Mesothelial cell of epicardium (in vitro differentiated cells): ENCODE results near the gene FGGY. TPM values are rescaled to one million over a fixed set of nuclear protein-coding genes. Genes with fewer than 3 reads are reported as not detected.

Source experiments
- DNase-seq, 2 experiments: peaks; one replicate each; pipeline ENCODE4 v3.0.0; 2021; ENCODE audit warnings: low spot score in 2 of 2; ENCODE audit not compliant: unreplicated experiment in 2 of 2
- H3K27ac Mint-ChIP-seq: 2 replicates; pipeline ENCODE4 v1.8.0; 2021; ENCODE audit warnings: mixed read lengths
- H3K27me3 Mint-ChIP-seq: 2 replicates; pipeline ENCODE4 v1.8.0; 2021; ENCODE audit warnings: low read depth, mixed read lengths
- H3K36me3 Mint-ChIP-seq: 2 replicates; pipeline ENCODE4 v1.8.0; 2021; ENCODE audit warnings: mixed read lengths
- H3K4me1 Mint-ChIP-seq: 2 replicates; pipeline ENCODE4 v1.8.0; 2021; ENCODE audit warnings: mixed read lengths
- H3K4me3 Mint-ChIP-seq: 2 replicates; pipeline ENCODE4 v1.8.0; 2021; ENCODE audit warnings: mild to moderate bottlenecking, moderate library complexity, mixed read lengths
- H3K9me3 Mint-ChIP-seq: 2 replicates; pipeline ENCODE4 v1.8.0; 2021; ENCODE audit warnings: mixed read lengths
- total RNA-seq: library from RNA; stranded (reverse); gene quantifications from 3 replicates; pipeline ENCODE4 v1.2.1, GENCODE V29; 2021
- TF ChIP-seq, protein P1 (sequence below): fragments of 200-600 bp; sonication (generic); IDR thresholded peaks from one replicate; pipeline ENCODE4 v1.5.0; 2021; ENCODE audit warnings: antibody characterized with exemption; ENCODE audit not compliant: unreplicated experiment

Gene FGGY
- total RNA-seq, 1 donor from 2014 or later: 21.8 TPM

DNA sequence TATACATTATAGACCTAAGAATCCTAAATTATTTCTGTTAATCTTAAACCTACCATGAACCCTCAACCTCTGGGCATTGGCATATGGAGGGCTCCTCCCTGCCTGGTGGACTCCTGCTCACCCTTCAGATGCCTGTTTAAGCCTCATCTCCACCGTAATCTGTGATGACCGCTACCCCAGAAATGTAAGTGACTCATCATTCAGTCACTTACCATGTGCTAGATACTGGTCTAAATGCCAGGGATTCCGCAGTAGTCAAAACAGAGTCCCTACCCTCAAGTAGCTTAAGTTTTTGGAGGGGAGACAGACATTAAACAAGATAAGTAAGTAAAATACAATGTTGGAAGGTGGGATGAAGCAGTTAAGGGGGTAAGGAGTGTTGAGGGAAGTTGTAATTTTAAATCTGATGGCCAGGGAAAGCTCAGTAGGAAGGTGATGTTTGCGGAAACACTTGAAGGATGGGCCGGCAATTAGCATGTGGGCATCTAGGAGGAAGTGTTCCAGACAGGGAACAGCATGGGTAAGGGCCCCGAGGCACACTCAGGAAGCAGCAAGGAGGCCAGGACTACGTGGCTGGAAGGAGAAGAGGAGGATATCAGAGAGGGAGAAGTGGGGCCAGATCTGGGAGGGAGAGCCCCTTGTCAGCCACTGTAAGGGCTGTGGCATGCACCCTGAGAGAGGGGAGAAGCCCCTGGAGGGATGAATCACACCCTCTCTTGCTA, 376.1 kb downstream of the FGGY start:
- H3K4me3 Mint-ChIP-seq: no peak overlapping the region
- peak overlapping the region; percentile 98 for H3K27ac Mint-ChIP-seq
- peaks cover 72% of the 10 kb centered on the region for H3K4me1 Mint-ChIP-seq

DNA sequence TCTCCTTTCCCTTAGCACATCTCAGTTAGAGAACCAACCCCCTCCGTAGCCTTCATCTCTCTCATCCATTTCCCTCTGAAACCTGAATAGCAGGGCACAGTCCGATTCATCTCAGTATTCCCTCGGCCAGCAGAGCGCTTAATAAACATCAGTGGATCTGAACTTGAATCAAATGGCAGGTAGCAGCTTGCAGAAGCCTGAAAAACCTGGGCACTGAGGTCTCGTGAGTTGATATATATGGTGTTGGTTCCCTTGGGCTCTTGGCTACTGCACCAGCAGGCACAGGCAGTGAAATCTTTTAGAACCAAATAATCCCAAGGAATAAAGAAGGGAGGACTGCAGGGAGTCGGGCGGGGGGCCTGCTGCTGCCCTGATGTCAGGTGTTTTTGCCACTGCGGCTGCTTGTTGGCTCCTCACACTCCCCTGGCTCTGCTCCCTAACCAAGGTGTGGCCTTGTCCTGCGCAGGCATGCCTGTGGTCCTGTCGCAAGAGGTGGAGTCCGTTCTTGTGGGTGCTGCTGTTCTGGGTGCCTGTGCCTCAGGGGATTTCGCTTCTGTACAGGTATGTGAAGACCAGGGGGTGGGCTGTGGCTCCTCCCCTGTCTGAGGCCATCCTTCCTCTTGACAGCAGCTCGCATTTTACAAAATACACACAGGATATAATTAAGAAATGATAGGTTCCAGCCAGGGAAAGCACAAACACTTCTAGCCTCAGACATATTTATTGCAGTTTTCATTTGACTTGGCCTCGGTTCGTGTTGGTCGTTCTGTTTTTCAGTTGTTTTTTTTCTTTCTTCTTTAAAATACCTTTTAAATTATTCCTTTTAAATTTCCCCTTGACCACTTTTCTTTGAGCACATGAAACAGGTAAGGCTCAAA, 376.9 kb downstream of the FGGY start:
- H3K27ac Mint-ChIP-seq: peak overlapping the region; percentile 98
- H3K27me3 Mint-ChIP-seq: no peaks in the 10 kb centered on the region
- H3K36me3 Mint-ChIP-seq: no peaks in the 10 kb centered on the region
- H3K9me3 Mint-ChIP-seq: no peaks in the 10 kb centered on the region
- DNase-seq: peak in 1 of 2 experiments; percentile 58
- TF ChIP-seq, protein P1, sequence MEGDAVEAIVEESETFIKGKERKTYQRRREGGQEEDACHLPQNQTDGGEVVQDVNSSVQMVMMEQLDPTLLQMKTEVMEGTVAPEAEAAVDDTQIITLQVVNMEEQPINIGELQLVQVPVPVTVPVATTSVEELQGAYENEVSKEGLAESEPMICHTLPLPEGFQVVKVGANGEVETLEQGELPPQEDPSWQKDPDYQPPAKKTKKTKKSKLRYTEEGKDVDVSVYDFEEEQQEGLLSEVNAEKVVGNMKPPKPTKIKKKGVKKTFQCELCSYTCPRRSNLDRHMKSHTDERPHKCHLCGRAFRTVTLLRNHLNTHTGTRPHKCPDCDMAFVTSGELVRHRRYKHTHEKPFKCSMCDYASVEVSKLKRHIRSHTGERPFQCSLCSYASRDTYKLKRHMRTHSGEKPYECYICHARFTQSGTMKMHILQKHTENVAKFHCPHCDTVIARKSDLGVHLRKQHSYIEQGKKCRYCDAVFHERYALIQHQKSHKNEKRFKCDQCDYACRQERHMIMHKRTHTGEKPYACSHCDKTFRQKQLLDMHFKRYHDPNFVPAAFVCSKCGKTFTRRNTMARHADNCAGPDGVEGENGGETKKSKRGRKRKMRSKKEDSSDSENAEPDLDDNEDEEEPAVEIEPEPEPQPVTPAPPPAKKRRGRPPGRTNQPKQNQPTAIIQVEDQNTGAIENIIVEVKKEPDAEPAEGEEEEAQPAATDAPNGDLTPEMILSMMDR: no peak
- peaks cover 78% of the 10 kb centered on the region for H3K4me1 Mint-ChIP-seq
- H3K4me3 Mint-ChIP-seq: peak overlapping the region; percentile 1

More for the DNA sequence above, 376.1 kb downstream of the FGGY start:
- Mint-ChIP-seq H3K9me3 (no peaks in the 10 kb centered on the region), H3K27me3 (no peaks in the 10 kb centered on the region), H3K36me3 (no peaks in the 10 kb centered on the region)
- TF ChIP-seq, protein P1: no peak
- DNase-seq: no peak

DNA sequence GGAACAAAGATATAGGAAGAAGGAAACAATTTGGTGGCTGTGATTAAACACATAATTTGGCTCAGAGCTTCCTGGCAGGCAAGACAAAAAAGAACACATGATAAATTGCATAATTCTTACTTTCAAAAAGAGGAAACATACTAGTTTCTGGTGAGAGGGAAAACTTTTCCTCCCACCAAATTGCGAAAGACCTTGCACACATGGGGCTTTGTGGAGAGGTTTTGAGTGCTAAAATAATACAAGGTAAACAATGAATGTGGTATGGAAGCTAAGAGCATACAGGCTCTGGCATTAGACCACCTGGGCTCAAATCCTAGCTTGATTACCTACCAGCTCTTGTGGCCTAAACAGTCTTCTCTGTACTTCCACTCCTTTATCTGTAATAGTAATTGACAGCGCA, 377.7 kb downstream of the FGGY start:
- H3K4me3 Mint-ChIP-seq: peak overlapping the region; percentile 1
- H3K27me3 Mint-ChIP-seq: no peaks in the 10 kb centered on the region
- TF ChIP-seq, protein P1: no peak
- H3K27ac Mint-ChIP-seq: peak overlapping the region; percentile 98
- H3K36me3 Mint-ChIP-seq: no peaks in the 10 kb centered on the region
- DNase-seq: no peak
- H3K4me1 Mint-ChIP-seq: peaks cover 76% of the 10 kb centered on the region
- no peaks in the 10 kb centered on the region for H3K9me3 Mint-ChIP-seq

DNA sequence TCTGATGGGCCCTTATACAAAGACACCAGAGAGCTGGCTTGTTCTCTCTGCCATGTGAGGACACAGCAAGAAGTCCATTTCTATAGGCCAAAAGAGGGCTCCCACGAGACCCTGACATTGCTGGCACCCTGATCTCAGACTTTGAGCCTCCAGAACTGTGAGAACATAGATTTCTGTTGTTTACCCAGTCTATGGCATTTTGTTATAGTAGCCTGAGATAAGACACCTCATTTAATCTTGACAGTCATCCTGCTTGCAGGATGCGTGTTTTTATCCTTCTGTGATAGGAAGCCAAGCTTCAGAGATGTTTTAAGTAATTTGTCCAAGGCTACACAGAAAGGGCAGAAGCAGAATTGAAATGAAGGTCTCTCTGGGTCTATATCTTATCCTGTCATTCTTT, 379.0 kb downstream of the FGGY start:
- H3K4me3 Mint-ChIP-seq: no peak overlapping the region
- no peaks in the 10 kb centered on the region for H3K27me3 Mint-ChIP-seq
- H3K4me1 Mint-ChIP-seq: peaks cover 74% of the 10 kb centered on the region
- no peaks in the 10 kb centered on the region for H3K9me3 Mint-ChIP-seq
- no peaks in the 10 kb centered on the region for H3K36me3 Mint-ChIP-seq
- DNase-seq: no peak
- peak overlapping the region; percentile 98 for H3K27ac Mint-ChIP-seq
- TF ChIP-seq, protein P1: no peak

DNA sequence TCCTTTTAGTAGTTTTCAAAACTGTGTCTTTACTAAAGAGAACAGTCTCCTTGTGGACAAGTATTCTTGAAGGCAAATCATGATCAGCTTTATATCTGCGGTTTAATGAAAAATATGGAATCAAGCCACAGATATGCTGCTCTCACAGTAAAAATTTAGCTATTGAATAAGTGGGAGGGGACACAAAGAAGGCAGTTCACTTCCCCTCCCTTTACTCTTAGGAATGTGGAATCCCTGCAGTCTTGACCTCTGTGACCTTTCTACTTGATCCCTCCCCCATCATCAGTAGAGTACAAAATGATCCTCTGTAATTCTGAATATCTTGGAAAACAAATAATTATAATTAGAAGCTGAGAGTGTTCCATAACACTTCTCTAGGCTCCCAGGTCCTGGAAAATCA, 381.1 kb downstream of the FGGY start:
- no peaks in the 10 kb centered on the region for H3K9me3 Mint-ChIP-seq
- TF ChIP-seq, protein P1: no peak
- DNase-seq: no peak
- peaks cover 89% of the 10 kb centered on the region for H3K4me1 Mint-ChIP-seq
- H3K27me3 Mint-ChIP-seq: no peaks in the 10 kb centered on the region
- peak overlapping the region; percentile 94 for H3K27ac Mint-ChIP-seq
- H3K36me3 Mint-ChIP-seq: no peaks in the 10 kb centered on the region
- peak overlapping the region; percentile 18 for H3K4me3 Mint-ChIP-seq
